NT2/D1 (cell line): ENCODE results near the gene ARID4B.

ENCODE experiments used
- YY1 ChIP-seq: IDR thresholded peaks from 2 replicates; pipeline ENCODE4 v1.6.1; 2011; ENCODE audit not compliant: insufficient read length, insufficient read depth
- ZNF274 ChIP-seq: IDR thresholded peaks from 2 replicates; pipeline ENCODE4 v1.6.1; 2011; ENCODE audit warnings: mild to moderate bottlenecking, low read depth, low read length

DNA sequence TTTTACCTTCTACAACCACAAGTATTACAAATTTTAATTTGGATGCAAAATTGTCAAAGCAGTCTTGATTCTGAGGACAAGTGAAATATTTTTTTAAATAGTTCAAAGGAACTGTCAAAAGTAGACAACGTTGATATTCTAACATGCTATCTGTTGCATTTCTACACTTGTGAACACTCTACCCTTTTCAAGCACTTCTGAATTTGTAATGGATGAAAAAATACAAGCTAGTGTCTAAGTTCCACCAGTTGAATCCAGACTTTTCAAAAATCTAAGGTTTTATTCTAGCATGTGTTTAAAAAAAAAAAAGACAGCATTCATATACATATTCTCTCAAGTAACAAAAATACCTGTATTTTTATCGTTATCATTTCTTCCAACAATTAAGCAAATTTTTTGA is 2.1 kb downstream of the ARID4B start:
- TF ChIP-seq ZNF274 (no peak), YY1 (no peak)
